Measurements from ENCODE around the gene NPAS3. TPM values are rescaled to one million over a fixed set of nuclear protein-coding genes. Genes with fewer than 3 reads are reported as not detected.

The NPAS3 gene
- total RNA-seq, 2 donors from 2014 or later = 1.1 to 1.8 TPM

DNA sequence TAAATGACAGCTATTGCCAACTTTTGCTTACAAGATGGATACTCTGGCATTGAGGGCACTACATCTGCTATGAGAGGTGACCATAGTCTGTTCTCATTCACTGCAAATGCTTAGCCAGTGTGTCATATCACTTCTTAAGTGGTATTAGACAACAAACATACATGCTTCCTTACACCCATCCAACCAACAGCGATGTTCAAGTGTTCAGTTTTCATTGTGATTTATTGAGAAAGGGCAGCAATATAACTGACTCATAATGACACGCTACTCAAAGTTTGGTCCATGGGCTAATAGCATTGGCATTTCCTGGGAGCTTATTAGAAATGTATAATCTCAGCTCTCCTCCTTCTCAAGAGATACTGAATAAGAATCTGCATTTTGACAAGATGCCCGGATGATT, 181.7 kb downstream of the NPAS3 start:
- Histone ChIP-seq H3K27me3 (replicated peaks; ENCODE audit: insufficient read depth) (no peaks in the 10 kb centered on the region), H3K27ac (no peak overlapping the region), H3K36me3 (no peaks in the 10 kb centered on the region), H3K9me3 (no peaks in the 10 kb centered on the region), H3K4me1 (replicated peaks) (no peaks in the 10 kb centered on the region), H3K4me3 (no peak overlapping the region)
- no peak for DNase-seq (ENCODE audit: low spot score)
- WGBS = 75% methylated on average over 3 of the region's 3 CpGs
- no peak for TF ChIP-seq POLR2AphosphoS5 (IDR thresholded peaks at IDR 0.05)
- TF ChIP-seq, protein P1, sequence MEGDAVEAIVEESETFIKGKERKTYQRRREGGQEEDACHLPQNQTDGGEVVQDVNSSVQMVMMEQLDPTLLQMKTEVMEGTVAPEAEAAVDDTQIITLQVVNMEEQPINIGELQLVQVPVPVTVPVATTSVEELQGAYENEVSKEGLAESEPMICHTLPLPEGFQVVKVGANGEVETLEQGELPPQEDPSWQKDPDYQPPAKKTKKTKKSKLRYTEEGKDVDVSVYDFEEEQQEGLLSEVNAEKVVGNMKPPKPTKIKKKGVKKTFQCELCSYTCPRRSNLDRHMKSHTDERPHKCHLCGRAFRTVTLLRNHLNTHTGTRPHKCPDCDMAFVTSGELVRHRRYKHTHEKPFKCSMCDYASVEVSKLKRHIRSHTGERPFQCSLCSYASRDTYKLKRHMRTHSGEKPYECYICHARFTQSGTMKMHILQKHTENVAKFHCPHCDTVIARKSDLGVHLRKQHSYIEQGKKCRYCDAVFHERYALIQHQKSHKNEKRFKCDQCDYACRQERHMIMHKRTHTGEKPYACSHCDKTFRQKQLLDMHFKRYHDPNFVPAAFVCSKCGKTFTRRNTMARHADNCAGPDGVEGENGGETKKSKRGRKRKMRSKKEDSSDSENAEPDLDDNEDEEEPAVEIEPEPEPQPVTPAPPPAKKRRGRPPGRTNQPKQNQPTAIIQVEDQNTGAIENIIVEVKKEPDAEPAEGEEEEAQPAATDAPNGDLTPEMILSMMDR (IDR thresholded peaks at IDR 0.05) = no peak
- no peak for TF ChIP-seq POLR2A (IDR thresholded peaks at IDR 0.05)
- intact Hi-C loops (cut with DNase I) = no loop called here

DNA sequence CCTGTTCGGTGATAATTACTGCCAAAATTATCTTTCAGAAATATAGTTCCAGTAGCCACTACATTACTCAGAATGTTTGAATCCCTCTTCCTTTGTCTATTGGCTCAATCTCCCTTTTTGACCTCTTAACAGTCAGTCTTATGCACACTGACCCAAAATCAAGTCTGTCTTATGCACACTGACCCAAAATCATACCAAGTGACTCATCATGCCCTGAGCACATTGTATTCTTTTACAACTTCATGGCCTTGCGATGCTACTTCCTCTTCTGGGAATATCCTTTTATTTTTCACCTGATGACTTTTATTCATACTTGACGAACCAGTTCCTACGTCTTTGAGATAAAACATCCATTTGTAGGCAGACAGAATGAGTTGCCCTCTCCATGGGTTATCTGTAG, 182.3 kb downstream of the NPAS3 start:
- no peak overlapping the region for H3K27ac ChIP-seq
- no peak overlapping the region for H3K4me3 ChIP-seq
- intact Hi-C loops (cut with DNase I) = no loop called here
- no peaks in the 10 kb centered on the region for H3K27me3 ChIP-seq (replicated peaks; ENCODE audit: insufficient read depth)
- H3K36me3 ChIP-seq = no peaks in the 10 kb centered on the region
- no peak for TF ChIP-seq POLR2AphosphoS5 (IDR thresholded peaks at IDR 0.05)
- TF ChIP-seq POLR2A (IDR thresholded peaks at IDR 0.05) = no peak
- TF ChIP-seq, protein P1 (IDR thresholded peaks at IDR 0.05) = no peak
- no peak for DNase-seq (ENCODE audit: low spot score)
- H3K4me1 ChIP-seq (replicated peaks) = no peaks in the 10 kb centered on the region
- H3K9me3 ChIP-seq = no peaks in the 10 kb centered on the region
- WGBS = 68% methylated on average over 4 of the region's 4 CpGs

DNA sequence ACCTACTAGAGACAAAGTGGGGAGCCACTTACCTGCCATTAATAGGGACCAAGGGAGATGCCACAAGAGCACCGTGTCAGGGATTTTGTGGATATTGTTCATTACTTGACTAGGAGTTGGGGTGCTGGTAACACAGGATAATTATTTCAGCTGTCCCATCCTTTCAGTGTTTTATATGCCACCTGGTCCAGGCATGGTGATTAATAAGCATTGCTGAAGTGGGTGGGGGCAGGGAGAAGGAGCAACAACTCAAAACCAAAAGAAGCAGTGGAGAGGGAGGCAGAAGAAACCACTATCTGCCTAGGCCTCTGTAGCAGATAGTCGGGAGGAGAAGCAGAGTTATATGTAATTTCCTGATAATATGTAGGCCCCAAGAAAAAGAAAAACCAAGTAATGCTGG, 184.6 kb downstream of the NPAS3 start:
- DNase-seq (ENCODE audit: low spot score) = no peak
- Histone ChIP-seq H3K27me3 (replicated peaks; ENCODE audit: insufficient read depth) (no peaks in the 10 kb centered on the region), H3K4me3 (no peak overlapping the region), H3K36me3 (no peaks in the 10 kb centered on the region), H3K9me3 (no peaks in the 10 kb centered on the region), H3K4me1 (replicated peaks) (no peaks in the 10 kb centered on the region), H3K27ac (no peak overlapping the region)
- TF ChIP-seq, protein P1 (IDR thresholded peaks at IDR 0.05) = no peak
- no peak for TF ChIP-seq POLR2A (IDR thresholded peaks at IDR 0.05)
- no peak for TF ChIP-seq POLR2AphosphoS5 (IDR thresholded peaks at IDR 0.05)
- intact Hi-C loops (cut with DNase I) = no loop called here
- 94% methylated on average over 2 of the region's 2 CpGs for WGBS

DNA sequence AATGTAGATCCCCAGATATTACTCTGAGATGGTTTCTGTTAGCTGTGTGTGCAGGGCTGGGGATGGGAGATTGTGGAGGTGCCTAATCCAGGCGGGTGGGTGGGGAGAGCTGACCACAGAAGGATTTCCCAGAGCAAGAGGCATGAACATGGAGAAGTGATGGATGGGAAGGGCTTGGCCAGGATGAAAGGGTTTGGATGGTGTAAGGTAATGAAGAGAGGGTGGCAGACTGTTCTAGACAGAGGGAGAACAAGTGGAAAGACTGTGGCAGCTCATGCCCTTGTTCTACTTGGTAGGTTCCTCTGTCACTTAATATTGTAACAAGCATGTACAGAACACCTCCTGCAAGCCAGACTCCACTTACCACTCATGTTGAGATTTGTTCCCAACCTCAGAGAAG, 187.8 kb downstream of the NPAS3 start:
- H3K27ac ChIP-seq = no peak overlapping the region
- no peaks in the 10 kb centered on the region for H3K9me3 ChIP-seq
- WGBS = 92% methylated on average over 1 of the region's 1 CpG
- H3K4me3 ChIP-seq = no peak overlapping the region
- no peak for TF ChIP-seq POLR2A (IDR thresholded peaks at IDR 0.05)
- TF ChIP-seq POLR2AphosphoS5 (IDR thresholded peaks at IDR 0.05) = no peak
- TF ChIP-seq, protein P1 (IDR thresholded peaks at IDR 0.05) = no peak
- H3K4me1 ChIP-seq (replicated peaks) = no peaks in the 10 kb centered on the region
- no peaks in the 10 kb centered on the region for H3K27me3 ChIP-seq (replicated peaks; ENCODE audit: insufficient read depth)
- no peaks in the 10 kb centered on the region for H3K36me3 ChIP-seq
- intact Hi-C loops (cut with DNase I) = no loop called here
- no peak for DNase-seq (ENCODE audit: low spot score)

- H3K4me3 ChIP-seq = no peak overlapping the region
- H3K9me3 ChIP-seq = no peaks in the 10 kb centered on the region
- no peak overlapping the region for H3K27ac ChIP-seq
- H3K27me3 ChIP-seq (replicated peaks; ENCODE audit: insufficient read depth) = no peaks in the 10 kb centered on the region
- H3K36me3 ChIP-seq = no peaks in the 10 kb centered on the region
- no peak for DNase-seq (ENCODE audit: low spot score)
- no peaks in the 10 kb centered on the region for H3K4me1 ChIP-seq (replicated peaks)
- TF ChIP-seq POLR2AphosphoS5 (IDR thresholded peaks at IDR 0.05) (no peak), POLR2A (IDR thresholded peaks at IDR 0.05) (no peak)
- TF ChIP-seq, protein P1 (IDR thresholded peaks at IDR 0.05) = no peak
- 56% methylated on average over 1 of the region's 1 CpG for WGBS
- intact Hi-C loops (cut with DNase I) = no loop called here
These were observed 188.9 kb downstream of the NPAS3 start for GRCh38 chr14:33127531-33127930.
